GM10266 (cell line): ENCODE results near the gene AIFM1.

Source experiments
- DNase-seq: peaks from one replicate; pipeline ENCODE4 v3.0.0; 2012; ENCODE audit errors: extremely low spot score
- CTCF ChIP-seq: IDR thresholded peaks from 2 replicates; pipeline ENCODE4 v1.5.1; 2012; ENCODE audit warnings: mild to moderate bottlenecking, low read depth; ENCODE audit not compliant: control insufficient read depth, insufficient read depth; ENCODE audit errors: missing control alignments

The AIFM1 gene

GRCh38 chrX:130136961-130137360 is 28.7 kb downstream of the AIFM1 start:
- DNase-seq = no peak
- no peak for TF ChIP-seq CTCF

GRCh38 chrX:130136496-130136895 is 29.1 kb downstream of the AIFM1 start:
- no peak for DNase-seq
- no peak for TF ChIP-seq CTCF

- DNase-seq = no peak
- TF ChIP-seq CTCF = no peak
These were observed 34.7 kb downstream of the AIFM1 start for GRCh38 chrX:130130990-130131389.

GRCh38 chrX:130125091-130125874 is 40.4 kb downstream of the AIFM1 start:
- no peak for TF ChIP-seq CTCF
- no peak for DNase-seq

- no peak for TF ChIP-seq CTCF
- DNase-seq = no peak
These were observed 41.1 kb downstream of the AIFM1 start for GRCh38 chrX:130124577-130124976.

GRCh38 chrX:130121505-130121800 is 44.2 kb downstream of the AIFM1 start:
- DNase-seq = no peak
- no peak for TF ChIP-seq CTCF

GRCh38 chrX:130120746-130121504 is 44.7 kb downstream of the AIFM1 start:
- TF ChIP-seq CTCF = peak; percentile 76
- DNase-seq = peak; percentile 68
